Measurements from ENCODE around the gene GRM3. TPM values are rescaled to one million over a fixed set of nuclear protein-coding genes. Genes with fewer than 3 reads are reported as not detected.

GRM3 gene
- total RNA-seq, 1 donor, result not detected

DNA sequence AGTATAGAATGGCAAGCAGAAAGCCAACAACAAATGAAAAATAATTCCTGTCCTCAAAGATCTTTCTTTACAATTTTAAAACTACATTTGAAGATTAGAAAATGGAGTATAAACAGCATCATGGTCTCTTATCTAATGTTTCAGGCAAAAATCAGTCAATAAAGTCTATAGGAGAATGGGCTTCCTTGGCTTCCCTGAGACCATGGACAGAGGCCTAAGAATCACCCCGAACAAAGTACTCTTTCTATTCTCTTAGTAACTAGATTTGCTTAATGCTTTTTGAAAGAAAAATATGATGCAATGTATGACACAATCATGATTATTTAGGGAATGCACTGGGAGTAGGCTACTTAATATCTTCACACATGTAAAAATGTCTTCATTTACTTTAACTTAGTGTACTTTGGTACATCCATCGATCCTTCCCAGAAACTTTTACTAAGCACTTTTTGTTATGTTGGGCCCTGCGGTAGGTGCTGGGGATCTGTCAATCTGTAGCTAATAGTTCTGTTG lies 17.3 kb downstream of the GRM3 start:
- no peak overlapping the region for H3K4me3 ChIP-seq (ENCODE audit: low read depth, low read length)
- no peak for DNase-seq (ENCODE audit: low read depth)
- TF ChIP-seq, protein P1, sequence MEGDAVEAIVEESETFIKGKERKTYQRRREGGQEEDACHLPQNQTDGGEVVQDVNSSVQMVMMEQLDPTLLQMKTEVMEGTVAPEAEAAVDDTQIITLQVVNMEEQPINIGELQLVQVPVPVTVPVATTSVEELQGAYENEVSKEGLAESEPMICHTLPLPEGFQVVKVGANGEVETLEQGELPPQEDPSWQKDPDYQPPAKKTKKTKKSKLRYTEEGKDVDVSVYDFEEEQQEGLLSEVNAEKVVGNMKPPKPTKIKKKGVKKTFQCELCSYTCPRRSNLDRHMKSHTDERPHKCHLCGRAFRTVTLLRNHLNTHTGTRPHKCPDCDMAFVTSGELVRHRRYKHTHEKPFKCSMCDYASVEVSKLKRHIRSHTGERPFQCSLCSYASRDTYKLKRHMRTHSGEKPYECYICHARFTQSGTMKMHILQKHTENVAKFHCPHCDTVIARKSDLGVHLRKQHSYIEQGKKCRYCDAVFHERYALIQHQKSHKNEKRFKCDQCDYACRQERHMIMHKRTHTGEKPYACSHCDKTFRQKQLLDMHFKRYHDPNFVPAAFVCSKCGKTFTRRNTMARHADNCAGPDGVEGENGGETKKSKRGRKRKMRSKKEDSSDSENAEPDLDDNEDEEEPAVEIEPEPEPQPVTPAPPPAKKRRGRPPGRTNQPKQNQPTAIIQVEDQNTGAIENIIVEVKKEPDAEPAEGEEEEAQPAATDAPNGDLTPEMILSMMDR (IDR thresholded peaks at IDR 0.05; ENCODE audit: insufficient read depth, low read length), result no peak

DNA sequence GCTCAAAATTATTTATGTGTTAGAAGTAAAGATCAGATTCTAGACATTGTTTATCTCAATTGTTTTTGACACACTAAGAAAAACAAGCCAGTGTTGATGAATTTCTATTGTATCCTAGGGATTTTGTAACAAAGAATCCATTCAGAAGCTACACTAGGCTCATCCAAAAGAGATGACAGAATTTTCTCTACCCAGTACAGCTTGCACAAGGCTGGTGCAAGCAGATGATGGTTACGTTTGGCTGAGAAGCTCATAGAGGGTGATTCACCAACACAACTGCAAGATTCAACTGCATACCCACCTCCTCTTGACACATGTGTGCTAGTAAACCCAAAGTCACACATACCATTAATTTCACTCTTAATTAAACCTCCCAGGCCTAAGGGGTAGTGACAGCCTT lies 20.8 kb downstream of the GRM3 start:
- DNase-seq (ENCODE audit: low read depth), result no peak
- TF ChIP-seq, protein P1 (IDR thresholded peaks at IDR 0.05; ENCODE audit: insufficient read depth, low read length), result no peak
- no peak overlapping the region for H3K4me3 ChIP-seq (ENCODE audit: low read depth, low read length)

DNA sequence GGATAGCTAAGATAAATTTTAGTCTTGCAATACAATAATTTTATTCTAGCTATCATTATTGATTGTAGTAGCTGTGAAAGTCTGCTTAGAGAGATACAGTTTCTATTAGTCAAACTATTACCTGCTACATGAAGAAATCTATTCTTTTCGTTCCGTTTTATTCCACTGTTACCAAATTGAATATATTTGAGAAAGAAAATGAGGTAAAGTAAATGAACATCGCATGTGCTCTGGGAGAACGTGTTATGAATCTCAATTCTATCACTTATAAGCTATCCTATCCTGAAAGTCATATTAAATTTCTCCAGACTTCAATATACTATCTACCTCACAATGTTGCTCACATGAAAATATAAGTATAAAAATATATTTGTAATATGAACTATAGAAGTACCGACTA lies 21.3 kb downstream of the GRM3 start:
- no peak overlapping the region for H3K4me3 ChIP-seq (ENCODE audit: low read depth, low read length)
- TF ChIP-seq, protein P1 (IDR thresholded peaks at IDR 0.05; ENCODE audit: insufficient read depth, low read length), result no peak
- DNase-seq (ENCODE audit: low read depth), result no peak

DNA sequence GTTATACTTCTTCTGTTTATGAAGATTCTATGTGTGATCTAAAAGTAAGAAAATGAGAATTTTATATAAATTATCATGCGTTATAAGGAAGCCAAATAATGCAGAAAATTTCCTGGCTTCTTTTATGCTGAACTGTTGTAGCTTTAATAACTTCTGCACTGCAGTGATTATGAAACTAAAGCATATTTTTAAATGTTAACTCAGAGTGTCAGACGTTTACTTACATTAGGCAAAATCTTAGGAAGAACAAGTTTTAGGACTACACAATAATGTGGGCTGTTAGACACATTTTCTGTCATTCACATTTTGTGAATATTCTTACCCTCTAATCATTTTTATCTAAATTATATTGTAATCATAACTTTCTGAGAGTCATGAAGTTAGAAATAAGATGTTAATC lies 22.0 kb downstream of the GRM3 start:
- H3K4me3 ChIP-seq (ENCODE audit: low read depth, low read length), result no peak overlapping the region
- TF ChIP-seq, protein P1 (IDR thresholded peaks at IDR 0.05; ENCODE audit: insufficient read depth, low read length), result no peak
- no peak for DNase-seq (ENCODE audit: low read depth)

DNA sequence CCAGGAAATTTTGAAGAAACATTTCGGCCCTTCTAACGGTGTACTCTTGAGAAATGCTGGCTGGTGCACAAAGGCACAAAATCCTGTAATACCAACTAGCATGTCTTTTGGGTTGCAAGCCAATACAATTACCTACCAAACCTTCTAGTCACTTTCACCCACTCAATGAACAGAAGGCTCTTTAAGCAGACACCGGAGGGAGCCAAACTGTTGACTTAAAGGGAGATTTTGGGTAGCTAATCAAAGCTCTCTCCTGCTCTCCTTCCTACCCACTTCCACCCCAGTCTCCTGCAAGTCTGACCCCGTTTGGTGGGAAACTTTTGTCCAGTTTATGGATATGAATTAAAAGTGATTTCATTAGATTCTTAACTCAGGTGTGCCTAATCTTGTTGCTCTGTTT lies 24.0 kb downstream of the GRM3 start:
- DNase-seq (ENCODE audit: low read depth), result no peak
- TF ChIP-seq, protein P1 (IDR thresholded peaks at IDR 0.05; ENCODE audit: insufficient read depth, low read length), result no peak

DNA sequence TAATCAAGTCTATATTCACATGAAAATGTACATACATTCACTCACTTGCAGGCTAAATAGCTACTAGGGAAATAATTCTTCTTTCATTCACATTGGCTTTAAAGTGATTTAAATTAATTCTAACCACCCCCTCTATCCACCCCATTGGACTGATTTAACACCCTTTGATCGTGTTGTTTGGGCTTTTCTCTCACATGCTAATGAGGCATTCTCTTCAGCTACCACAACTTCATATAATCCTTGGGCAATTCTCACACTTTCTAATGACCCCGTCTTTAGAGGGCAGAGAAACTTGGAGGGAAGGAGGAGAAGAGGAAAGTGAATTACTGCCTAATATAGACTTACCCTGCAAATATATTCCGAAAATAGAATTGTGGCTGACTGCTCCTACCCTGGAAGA lies 24.6 kb downstream of the GRM3 start:
- no peak overlapping the region for H3K4me3 ChIP-seq (ENCODE audit: low read depth, low read length)
- TF ChIP-seq, protein P1 (IDR thresholded peaks at IDR 0.05; ENCODE audit: insufficient read depth, low read length), result no peak
- no peak for DNase-seq (ENCODE audit: low read depth)

More for the DNA sequence above, 24.0 kb downstream of the GRM3 start:
- H3K4me3 ChIP-seq (ENCODE audit: low read depth, low read length), result no peak overlapping the region

DNA sequence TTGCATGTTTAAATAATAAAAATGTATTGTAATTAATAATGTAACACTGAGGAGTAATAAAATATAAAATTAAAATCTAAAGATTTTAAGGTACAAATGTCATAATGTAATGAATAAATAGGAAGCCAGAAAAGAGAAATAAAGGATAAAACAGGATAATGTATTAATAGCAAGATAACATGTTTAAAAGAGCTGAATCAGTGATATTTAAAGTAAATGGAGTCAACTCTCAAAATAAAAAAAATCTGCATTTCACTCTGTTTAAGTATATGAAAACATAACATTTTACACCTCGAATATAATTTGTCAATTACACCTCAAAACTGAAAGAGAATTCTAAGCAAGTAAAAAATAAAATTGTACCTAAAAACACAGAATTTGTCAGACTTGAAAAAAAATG lies 44.1 kb downstream of the GRM3 start:
- DNase-seq (ENCODE audit: low read depth), result no peak
- H3K4me3 ChIP-seq (ENCODE audit: low read depth, low read length), result no peak overlapping the region
- TF ChIP-seq, protein P1 (IDR thresholded peaks at IDR 0.05; ENCODE audit: insufficient read depth, low read length), result no peak
